ENCODE data around the gene CEP85L. TPM values are rescaled to one million over a fixed set of nuclear protein-coding genes. Genes with fewer than 3 reads are reported as not detected.

The CEP85L gene
- polyA plus RNA-seq, 1 of the 3 experiments (the other 2 are of a cell fraction) = 1.1 TPM

GRCh38 chr6:118494091-118494490 lies 157.3 kb downstream of the CEP85L start:
- no peak overlapping the region for H2AFZ ChIP-seq (ENCODE audit: low read depth)
- H3K9me3 ChIP-seq = no peaks in the 10 kb centered on the region
- H3F3A ChIP-seq (replicated peaks; ENCODE audit: insufficient read depth) = no peaks in the 10 kb centered on the region
- no peaks in the 10 kb centered on the region for H4K20me1 ChIP-seq (ENCODE audit: insufficient read depth)
- no peaks in the 10 kb centered on the region for H3K27me3 ChIP-seq (ENCODE audit: insufficient read depth)
- peaks cover 0 to 2% of the 10 kb centered on the region in 2 experiments; a peak in 1 of 4 replicates for H3K4me1 ChIP-seq (ENCODE audit: control insufficient read depth in 1 of 2, insufficient read depth in 2 of 2, low read depth in 1 of 2, low read length in 1 of 2)
- 73% methylated on average over 3 of the region's 3 CpGs for WGBS (ENCODE audit: low lambda C conversion rate)
- no peaks in the 10 kb centered on the region for H3K9me2 ChIP-seq
- ChIA-PET CTCF (interaction anchor here (0.7 to 2.0 kb wide), 4 partner anchors 14 to 54 kb away, joined by 3 to 4 read pairs (median 3); partner anchors contain the start of gene PLN), POLR2A (no interaction called here)
- TF ChIP-seq FOSL2 (IDR thresholded peaks at IDR 0.05; ENCODE audit: borderline replicate concordance, low read depth) (no peak), ZBTB33 (IDR thresholded peaks at IDR 0.05; ENCODE audit: borderline replicate concordance, low read depth) (no peak), RFX5 (IDR thresholded peaks at IDR 0.05; ENCODE audit: low read length) (no peak), SMC3 (IDR thresholded peaks at IDR 0.05; ENCODE audit: low read depth, low read length) (no peak), MXI1 (IDR thresholded peaks at IDR 0.05; ENCODE audit: low read depth, low read length) (no peak), MEF2A (IDR thresholded peaks at IDR 0.05; ENCODE audit: borderline replicate concordance, low read depth) (no peak), TAF1 (IDR thresholded peaks at IDR 0.05; ENCODE audit: borderline replicate concordance, low read depth, low read length) (no peak), SIN3A (IDR thresholded peaks at IDR 0.05; ENCODE audit: borderline replicate concordance, low read depth, low read length) (no peak), EP300 (IDR thresholded peaks at IDR 0.05; ENCODE audit: borderline replicate concordance in 1 of 2, low read depth in 1 of 2, low read length in 1 of 2) (no peak), RAD21 (IDR thresholded peaks at IDR 0.05; ENCODE audit: low read length) (no peak), GABPA (IDR thresholded peaks at IDR 0.05; ENCODE audit: low read depth) (no peak), NFIC (IDR thresholded peaks at IDR 0.05; ENCODE audit: borderline replicate concordance) (no peak), YY1 (IDR thresholded peaks at IDR 0.05; ENCODE audit: low read depth) (no peak), POLR2AphosphoS5 (IDR thresholded peaks at IDR 0.05; ENCODE audit: low read depth, low read length) (no peak), RXRA (IDR thresholded peaks at IDR 0.05; ENCODE audit: borderline replicate concordance, low read depth) (no peak), FOXJ3 (CRISPR knock-in tag; IDR thresholded peaks at IDR 0.05) (no peak), TCF12 (IDR thresholded peaks at IDR 0.05) (no peak), PBX3 (IDR thresholded peaks at IDR 0.05) (no peak)
- no peaks in the 10 kb centered on the region for H3K79me2 ChIP-seq (ENCODE audit: insufficient read depth)
- peaks cover 6 to 16% of the 10 kb centered on the region in 2 experiments for H3K36me3 ChIP-seq (replicated peaks in 1 of 2; ENCODE audit: control insufficient read depth in 1 of 2, insufficient read depth in 2 of 2, low read length in 1 of 2)
- DNase-seq = no peak
- no peak overlapping the region for H3K4me3 ChIP-seq (ENCODE audit: low read depth in 2 of 2, low read length in 1 of 2)
- no peak overlapping the region for H3K9ac ChIP-seq
- H3K27ac ChIP-seq (ENCODE audit: low read depth in 2 of 2, low read length in 1 of 2) = no peak overlapping the region
- H3K4me2 ChIP-seq = no peak overlapping the region

Data from SK-N-SH (cell line).